Femur (tissue), 1 donor: Measurements from ENCODE around the gene DOCK7.

Source experiments
- DNase-seq: peaks from one replicate; pipeline ENCODE4 v3.0.0-alpha.2; 2017

DOCK7 gene

DNA sequence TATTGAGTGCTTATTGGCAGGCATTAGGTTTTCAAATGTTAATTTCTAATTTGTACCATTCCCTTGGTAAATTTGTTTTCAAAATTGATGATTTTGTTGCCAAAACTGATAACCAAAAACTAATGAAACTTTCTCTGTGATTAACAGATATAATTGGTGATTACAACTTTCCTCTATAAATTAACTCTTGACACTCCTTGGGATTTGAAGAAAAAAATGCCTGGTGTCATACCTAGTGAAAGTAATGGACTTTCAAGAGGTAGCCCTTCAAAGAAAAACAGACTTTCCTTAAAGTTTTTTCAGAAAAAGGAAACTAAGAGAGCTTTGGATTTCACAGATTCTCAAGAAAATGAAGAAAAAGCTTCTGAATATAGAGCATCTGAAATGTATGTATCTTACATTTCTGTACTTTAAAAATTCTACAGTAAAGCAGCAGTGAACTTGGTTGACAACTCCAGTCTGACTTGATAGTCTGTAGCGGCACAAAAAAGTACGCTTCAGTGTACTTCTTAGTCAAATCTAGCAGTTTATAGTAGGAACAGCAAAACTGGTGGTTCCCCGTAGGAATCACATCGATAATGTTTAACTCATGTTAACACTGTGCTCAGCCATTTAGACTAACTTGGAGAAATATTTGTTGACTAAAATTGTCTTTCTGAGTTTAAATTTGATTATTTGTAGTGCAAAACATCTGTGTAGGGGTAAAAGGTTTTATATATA, 248.4 kb downstream of the DOCK7 start:
- no peak for DNase-seq

DNA sequence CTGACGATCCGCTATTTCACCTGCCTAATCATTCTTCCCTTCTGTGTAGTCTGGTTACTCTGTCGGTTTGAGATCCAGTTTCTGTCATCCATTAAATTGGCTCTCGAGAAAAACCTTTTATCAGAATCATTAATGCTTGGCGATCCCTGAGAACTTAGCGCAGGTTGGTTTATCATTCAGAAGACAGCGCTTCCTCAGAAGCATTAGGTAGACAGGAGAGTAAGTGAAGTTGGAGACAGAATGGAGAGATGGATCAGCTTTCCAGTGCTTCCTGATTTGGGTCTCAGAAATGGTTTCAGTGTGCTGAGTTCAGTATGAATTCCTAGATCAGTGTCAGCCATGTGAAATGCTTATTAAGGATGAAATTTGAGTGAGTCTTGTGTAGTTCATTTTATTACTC, 250.0 kb downstream of the DOCK7 start:
- no peak for DNase-seq

DNA sequence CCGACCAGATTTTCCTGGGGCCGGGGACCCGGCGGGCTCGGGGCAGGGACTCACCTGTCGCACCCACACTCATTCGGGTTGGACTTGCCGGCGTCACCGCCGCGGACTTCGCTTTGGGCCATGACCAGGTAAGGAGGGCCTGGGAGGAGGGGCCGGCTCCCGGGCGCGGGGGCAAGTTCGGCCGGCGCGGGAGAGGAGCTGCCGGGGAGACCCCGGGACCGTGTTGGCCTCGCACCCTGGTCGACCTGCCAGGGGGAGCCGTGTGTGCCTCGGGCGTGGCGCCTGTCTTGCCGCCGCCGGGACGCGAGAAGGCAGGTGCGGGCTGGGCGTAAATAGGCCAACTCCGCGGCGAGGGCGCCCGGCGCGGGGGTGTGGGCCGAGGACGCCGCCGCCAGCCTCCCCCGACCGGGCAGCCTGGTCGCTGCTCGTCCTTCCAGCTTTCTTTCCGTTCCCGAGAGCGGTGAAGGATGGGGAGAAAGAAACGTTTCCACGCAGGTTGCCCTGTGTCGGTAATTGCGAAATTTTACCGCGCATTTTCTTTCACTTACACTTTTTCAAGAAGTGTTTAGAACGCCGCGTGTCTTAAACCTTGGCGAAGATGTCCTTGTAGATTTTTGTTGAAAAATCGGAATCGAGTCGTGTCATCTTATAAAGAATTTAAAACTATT, 250.8 kb downstream of the DOCK7 start:
- DNase-seq, result no peak

DNA sequence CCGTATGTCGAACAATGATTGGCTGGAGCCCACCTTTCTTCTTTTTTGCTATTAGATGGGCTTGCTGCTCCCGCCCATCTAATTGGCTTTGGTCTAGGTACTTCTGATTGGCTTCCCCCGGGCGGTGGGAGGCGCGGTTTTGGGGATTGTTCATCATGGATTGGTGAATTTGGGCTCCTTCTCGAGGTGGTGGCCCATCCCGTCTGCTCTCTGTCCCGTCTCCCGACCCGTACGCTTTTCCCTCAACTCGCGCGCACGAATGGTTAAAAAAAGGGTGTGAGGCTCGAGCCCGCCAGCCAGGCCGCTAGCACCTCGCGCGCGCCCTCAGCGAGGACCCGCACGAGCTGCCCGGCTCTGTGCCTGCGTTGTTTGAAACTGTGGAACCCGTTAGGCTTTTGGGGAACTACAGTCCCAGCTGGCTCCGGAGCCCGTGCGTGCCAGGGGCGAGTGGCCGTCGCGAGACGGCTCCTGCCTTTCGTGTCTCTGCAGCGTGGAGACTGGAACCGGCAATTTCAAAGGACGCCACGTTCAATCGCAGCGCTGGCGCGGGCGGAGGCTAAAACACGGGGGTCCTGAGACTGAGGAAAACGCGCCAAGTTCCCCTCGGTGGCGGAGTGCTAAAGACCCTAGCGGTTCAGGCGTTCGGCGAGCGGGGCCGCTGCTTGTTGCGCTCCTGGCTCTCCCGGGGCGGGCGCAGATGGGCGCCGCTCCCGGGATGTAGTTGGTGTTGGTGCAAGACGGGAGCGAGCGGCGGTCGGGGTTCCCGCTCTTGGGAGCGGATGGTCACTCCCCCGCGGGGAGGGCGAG, 251.5 kb downstream of the DOCK7 start, which contains the start of gene USP1:
Gene USP1 (plus strand): TSS at position 584 of the 807 bp plus-strand sequence. CDS start 2,819 bp downstream, outside the sequence.
- DNase-seq, result peak; percentile 99

DNA sequence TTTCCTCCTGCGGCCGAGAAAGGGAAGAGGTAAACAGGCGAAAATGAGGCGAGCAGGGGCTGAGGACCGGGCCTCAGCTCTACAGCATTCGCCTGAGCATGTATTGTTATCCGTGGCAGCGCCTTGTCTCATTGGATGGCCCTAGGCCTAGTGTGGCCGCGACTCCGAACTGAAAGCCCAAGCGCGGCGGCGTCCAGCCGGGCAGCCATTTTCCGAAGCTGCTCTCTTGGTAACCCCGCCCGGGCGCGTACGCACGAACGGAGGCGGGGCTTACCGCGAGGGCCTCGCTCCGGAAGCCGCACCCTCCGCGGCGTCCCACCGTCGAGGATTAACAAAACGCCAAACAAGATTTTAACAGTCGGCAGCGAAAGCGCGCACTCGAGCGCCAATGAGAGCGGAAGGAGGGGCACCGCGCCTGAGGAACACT, 252.1 kb downstream of the DOCK7 start:
- no peak for DNase-seq

DNA sequence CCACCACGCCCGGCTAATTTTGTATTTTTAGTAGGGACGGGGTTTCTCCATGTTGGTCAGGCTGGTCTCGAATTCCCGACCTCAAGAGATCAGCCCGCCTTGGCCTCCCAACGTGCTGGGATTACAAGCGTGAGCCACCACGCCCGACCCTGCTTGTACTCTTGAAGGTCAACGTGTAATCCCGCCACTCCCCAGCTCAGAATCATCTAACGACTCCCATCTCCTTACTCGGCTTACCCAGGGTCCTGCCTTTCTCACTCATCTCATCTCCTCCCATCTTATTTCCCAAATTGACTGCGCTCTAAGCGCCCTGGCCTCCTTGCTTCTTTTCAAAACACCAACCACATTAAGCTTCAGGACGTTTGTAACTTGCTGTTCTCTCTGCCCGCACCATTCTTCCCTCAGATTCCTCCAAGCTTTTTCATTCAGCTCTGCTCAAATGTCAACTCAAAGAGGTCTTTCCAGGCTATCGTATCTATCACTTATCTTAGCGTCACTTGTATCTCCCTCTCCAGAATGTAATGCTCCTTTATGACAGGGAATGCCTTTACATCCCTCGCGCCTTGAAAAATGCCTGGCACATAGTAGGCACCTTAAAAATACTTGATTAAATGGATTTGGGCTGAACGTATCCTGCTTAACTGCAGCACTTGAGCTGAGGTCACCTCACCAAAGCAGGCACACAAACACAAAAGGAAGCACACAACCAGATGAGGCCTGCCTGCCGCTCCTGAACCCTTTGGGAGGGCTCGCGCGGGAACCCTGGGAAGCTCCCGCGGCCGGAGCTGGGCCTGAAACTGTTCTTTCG, 252.8 kb downstream of the DOCK7 start:
- DNase-seq, result no peak

DNA sequence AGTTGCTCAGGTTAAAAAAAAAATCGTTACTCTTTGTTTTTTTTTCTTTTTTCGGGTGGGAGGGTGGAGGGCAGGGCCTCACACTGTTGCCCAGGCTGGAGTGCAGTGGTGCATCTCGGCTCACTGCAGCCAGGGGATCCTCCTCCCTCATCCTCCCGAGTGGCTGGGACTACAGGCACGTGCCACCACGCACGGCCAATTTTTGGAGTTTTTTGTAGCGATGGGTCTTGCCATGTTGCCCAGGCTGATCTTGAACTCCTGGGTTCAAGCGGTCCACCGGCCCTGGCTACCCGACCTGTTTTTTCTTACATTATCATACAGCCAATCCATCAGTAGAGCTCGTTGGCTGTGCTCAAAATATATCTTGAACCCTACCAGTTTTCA, 253.6 kb downstream of the DOCK7 start:
- no peak for DNase-seq

DNA sequence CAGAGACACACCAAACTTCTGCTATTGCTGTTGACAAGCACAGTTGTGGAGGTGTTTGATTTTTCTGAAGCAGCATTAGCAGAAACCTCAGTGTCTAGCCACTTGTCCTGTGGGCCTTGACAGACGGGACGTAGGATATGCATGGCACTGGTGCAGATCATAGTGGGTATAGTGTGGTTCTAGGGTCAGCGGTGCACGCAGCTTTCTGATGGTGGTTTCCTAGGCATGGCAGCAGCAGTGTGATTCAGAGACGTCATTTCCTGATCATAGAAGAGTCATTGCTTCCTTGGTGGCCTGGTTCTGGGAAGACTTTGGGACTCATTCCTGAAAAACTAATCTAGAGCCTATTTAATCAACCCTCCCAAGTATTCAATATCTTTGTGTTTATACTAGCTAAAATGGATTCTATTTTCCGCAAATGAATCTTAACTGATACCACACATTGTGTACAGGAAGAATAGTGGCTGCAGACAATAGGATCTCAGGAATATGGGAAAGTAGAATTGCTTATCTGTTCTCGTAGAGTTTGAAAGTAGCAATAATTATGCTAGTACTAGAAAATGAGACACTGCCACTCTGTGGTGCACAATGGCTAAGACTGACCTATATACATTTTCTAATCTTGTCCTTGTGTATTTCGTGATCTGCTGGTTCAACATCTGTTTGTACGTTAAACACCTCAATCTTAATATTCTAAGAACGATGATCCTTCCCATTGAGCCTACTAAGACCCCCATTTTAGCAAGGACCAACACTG, 254.1 kb downstream of the DOCK7 start:
- DNase-seq, result no peak

DNA sequence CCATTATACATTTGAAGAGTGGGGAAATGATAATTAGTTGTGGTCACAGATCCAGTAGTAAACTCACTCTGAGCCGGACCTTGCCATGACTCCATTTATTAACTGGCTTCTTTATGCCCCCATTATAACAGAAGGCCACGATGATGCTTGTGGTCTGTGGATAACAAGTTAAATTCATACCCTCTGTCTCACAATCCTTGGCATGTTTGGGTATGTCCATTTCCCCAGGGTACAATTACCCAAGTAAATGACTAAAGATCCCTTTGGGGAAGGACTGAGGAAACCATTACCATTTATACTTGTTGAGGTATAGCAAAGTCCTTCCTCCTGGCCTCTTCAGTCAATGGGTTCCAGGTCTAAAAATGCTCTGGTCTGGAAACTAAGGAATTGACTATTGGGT, 258.6 kb downstream of the DOCK7 start:
- DNase-seq, result no peak

DNA sequence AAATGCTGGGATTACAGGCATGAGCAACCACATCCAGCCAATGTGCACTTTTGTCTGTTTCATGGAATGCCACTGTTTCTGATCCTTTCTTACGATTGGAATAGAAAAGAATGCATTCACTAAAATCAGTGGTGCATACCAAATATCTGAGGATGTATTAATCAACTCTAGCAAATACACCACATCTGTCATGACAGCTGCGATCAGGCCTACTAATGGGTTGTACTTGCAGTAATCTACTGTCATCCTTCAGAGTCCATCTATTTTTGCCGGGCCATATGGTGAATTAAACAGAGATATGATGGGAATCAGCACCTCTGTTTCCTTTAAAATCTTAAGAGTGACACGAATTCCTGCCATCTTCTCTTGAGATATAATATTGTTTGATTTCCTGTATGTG, 259.8 kb downstream of the DOCK7 start:
- no peak for DNase-seq

DNA sequence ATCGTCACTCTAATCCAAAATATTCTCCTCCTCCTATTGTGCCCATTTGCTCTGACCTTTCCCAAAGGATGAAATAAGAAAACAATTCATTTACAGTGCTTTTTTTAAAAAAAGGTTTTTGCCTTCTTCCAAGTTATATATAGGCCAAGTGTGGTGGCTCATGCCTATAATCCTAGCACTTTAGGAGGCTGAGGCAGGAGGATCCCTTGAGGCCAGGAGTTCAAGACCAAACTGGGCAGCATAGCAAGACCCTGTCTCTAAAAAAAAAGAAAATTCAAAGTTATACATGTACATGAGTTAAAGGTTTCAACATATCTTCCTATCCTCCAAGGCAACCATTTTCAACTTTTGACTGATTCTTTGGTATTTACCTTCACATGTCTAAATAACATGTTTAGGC, 261.4 kb downstream of the DOCK7 start:
- no peak for DNase-seq

DNA sequence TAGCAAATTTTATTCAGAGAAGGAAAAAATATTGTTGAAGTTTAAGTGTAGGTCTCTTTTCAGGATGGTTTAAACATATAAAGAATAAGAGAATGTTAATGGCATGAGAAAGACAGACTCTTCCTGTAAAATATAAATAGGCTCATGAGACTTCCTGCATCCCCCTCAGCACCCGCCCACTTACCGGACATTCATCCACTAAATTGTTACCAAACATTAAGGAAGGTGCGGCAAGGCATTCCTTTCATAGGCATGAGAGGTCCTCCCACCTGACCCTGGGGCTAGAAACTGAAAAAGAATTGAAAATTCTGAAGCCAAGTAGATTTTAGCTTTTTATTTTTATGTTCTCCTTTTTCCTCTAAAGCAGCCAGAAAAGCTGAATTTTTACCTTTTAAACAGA, 261.9 kb downstream of the DOCK7 start:
- DNase-seq, result no peak

DNA sequence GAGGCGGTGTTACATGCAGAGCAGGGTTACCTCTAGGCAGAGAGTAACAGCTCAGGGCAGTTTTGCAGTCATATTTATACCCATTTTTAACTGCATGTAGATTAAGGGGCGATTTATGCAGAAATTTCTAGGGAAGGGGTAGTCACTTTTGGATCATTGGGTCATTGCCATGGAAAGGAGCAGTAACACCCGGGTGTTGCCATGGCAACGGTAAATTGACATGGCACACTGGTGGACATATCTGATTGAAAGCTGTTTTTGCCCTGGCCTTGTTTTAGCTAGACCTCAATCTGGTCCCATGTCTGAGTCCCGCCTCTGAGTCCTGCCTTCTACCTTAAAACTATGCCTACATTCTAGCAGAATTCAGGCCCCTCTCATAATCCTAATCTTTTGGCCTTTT, 263.1 kb downstream of the DOCK7 start:
- no peak for DNase-seq

DNA sequence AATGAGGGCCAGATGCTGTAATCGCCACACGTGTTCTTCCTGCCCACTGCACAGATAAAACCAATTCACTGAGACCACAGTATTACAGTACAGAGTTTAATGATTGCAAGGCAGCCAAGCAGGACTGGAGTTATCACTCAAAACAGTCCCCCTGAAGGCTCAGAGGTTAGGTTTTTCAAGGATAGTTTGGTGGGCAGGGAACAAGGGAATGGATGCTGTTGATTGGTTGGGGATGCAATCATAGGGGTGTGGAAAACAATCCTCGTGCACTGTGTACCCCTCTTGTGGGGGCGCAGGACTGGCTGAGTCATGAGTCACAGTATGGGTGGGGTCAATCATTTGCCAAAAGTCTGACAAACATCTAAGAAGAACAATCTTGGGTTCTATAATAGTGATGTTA, 263.8 kb downstream of the DOCK7 start:
- no peak for DNase-seq

DNA sequence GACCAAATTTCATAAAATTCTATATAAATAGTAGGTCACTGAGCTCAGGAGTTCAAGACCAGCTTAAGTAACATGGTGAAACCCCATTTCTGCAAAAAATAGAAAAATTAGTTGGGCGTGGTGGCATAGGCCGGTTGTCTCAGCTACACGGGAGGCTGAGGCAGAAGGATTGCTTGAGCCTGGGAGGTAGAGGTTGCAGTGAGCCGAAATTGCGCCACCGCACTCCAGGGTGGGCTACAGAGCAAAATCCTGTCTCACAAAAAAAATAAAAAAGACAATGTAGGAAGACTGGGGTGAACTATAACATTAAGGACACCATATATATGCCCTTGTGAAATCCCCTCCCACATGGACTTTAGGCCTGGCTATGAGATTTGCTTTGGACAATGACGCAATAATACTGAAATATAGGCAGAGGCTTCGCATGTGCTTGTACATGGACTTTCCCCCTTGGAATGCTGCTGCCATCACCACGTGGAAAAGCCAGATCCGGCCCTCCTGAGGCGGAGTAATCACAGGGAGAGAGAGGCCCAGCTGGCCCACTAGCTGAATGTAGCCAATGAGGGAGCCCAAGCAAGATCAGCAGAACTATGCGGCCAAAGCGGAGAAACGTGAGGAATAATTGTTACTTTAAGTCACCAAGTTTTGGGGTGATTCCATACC, 264.5 kb downstream of the DOCK7 start:
- DNase-seq, result no peak

DNA sequence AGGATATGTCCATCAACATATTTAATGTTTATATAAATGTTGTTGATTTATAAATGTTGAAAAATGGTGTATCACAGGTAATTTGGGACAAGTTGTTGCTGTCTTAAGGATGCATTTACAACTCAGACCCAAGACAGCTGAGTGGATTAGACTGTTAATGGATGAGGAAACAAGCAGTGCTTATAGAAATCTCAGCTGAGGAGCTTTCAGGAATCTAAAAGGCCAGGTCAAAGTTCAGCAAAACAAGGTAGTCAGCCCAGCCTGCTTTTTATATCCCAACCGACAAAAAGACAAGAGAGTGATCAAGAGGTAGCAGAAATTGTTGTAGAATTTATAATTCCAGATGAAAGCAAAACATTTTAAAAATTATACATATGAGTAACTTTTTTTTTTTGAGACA, 268.0 kb downstream of the DOCK7 start:
- DNase-seq, result no peak

DNA sequence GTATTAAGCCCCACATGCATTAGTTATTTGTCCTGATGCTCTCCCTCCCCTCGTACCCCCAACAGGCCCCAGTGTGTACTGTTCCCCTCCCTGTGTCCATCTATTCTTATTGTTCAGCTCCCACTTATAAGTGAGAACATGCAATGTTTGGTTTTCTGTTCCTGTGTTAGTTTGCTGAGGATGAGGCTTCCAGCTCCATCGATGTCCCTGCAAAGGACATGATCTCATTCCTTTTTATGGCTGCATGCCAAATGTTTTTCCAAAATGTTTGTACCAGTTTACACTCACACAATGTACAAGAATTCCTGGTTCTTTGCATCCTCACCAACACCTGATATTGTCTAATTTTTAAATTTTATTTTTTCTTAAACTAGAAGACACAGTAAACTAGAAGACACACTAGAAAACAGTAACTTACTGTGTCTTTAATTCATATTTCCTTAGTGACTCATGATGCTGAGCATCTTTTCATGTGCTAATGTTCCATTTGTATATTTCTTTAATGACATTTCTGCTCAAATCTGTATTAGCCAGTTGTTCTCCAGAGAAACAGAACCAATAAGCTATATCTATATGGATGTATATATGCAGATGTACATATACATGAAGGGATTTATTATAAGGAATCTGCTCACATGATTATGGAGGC, 270.7 kb downstream of the DOCK7 start:
- no peak for DNase-seq

DNA sequence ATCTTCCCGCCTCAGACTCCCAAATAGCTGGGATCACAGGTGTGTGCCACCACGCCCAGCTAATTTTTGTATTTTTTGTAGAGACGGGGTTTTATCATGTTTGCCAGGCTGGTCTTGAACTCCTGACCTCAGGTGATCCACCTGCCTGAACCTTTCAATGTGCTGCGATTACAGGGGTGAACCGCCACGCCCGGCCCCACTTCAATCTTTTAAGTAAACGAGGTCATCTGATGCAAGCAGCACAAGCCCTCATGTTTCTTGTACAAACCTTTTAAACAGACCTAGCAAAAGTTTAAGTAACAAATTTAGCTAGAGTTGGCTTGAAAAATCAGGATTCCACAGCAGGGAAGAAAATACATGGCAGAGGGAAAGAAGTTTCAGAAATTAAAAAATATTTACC, 272.5 kb downstream of the DOCK7 start:
- no peak for DNase-seq

DNA sequence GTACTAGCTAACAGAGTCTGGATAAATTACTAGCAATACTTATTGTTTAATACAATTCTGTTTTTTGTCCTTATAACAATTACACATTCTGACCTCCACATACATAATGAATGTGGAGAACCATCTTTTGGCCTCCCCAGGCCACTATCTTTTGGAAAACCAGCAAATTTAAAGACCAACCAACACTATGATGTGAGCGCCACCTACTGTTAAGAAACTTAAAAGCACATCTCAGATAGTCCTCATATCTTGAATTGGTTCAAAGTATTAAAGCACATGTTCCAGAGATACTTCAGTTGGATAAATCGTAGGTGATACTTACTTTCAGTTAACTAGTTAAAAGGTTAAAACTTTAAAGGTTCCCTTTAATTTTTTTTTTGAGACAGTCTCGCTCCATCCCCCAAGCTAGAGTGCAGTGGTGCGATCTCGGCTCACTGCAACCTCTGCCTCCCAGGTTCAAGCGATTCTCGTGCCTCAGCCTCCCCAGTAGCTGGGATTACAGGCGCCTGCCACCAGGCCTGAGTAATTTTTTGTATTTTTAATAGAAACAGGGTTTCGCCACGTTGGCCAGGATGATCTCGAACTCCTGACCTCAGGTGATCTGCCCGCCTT, 280.7 kb downstream of the DOCK7 start:
- no peak for DNase-seq

DNA sequence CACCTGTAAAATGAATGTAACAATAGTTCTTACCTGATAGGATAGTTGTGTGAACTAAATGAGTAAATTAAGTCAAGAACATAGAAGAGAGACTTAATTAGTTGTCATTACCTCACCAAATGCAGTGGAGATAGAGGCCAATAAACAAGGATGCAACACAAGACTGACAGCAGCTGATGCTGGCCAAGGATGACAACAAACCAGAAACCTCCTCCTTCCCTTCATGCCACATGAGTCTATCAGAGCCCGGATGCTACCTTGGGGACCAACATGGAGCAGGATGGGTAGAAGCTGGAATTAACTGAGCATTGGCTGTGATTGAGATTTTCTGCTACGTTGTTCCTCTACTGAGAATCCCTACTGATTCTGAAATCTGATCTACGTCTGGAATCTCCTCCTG, 281.6 kb downstream of the DOCK7 start:
- DNase-seq, result no peak

DNA sequence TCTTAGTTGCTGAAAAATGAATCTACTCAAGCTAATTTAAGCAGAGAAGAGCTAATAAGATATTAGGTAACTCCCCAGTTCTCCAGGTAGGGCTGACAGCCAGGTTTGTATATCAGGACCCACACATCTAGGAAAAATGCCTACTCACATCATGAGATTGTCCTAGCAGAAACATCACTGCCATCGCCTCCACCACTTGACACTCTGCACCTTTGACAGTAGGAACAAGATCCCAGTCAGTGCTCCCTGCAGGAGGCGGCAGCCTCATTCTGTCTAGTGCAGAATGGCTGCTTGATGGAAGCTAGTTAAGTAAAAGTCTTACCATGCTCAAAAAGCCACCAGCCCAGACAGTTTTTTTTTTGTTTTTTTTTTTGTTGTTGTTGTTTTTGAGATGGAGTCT, 282.9 kb downstream of the DOCK7 start:
- DNase-seq, result no peak
